Measurements from ENCODE around the gene LYRM4.

DNA sequence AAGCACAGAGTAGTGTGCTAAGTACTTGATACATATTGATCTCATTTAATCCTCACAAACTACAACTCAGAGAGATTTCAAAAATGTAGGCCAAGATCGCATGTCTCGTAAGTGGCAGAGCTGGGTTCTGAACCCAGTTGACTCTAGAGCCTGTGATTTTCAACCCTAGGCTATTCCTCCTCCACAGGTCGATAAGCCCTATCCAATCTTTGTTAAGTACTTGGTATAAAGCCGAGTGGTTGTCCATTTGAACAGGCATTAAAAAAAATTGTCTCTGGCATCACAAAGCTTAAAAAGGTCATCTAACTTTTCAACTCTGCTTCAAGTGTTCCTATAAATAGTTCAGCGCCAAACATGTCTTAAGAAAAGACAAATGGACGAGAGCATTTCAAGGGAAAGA is 37.4 kb downstream of the LYRM4 start:
- no peak for TF ChIP-seq CREB1 (IDR thresholded peaks at IDR 0.05)
- no peak for TF ChIP-seq CREB1 (CRISPR knock-in tag; IDR thresholded peaks at IDR 0.05)
- TF ChIP-seq CHD1 (IDR thresholded peaks at IDR 0.05; ENCODE audit: low read length): no peak
- no peak for TF ChIP-seq SP1 (CRISPR knock-in tag; IDR thresholded peaks at IDR 0.05)
- no peak for TF ChIP-seq HNRNPLL (IDR thresholded peaks at IDR 0.05; ENCODE audit: low read depth, low read length, poor library complexity, severe bottlenecking)
- no peak for TF ChIP-seq ATF2 (CRISPR knock-in tag; IDR thresholded peaks at IDR 0.05)
- no peak for TF ChIP-seq PHB (CRISPR knock-in tag; IDR thresholded peaks at IDR 0.05)
- TF ChIP-seq MECOM (CRISPR knock-in tag; IDR thresholded peaks at IDR 0.05): no peak

Measured in K562 (cell line).